GM23248 (cell line): ENCODE measurements around the gene SLC40A1. TPM values are rescaled to one million over a fixed set of nuclear protein-coding genes. Genes with fewer than 3 reads are reported as not detected.
A peak's percentile ranks its signal among the peaks of the same experiment; 100 is the strongest.

Source experiments
- DNase-seq: peaks from one replicate; pipeline ENCODE4 v3.0.0-alpha.2; 2015
- H2AFZ ChIP-seq: fragments of 200-600 bp; sonication (generic); 2 replicates; pipeline ENCODE4 v1.6.1; 2016; ENCODE audit warnings: antibody characterized with exemption
- H3F3A ChIP-seq: fragments of 200-600 bp; sonication (generic); 2 replicates; pipeline ENCODE4 v1.6.1; 2016; ENCODE audit warnings: mild to moderate bottlenecking, antibody characterized with exemption, mixed run types; ENCODE audit not compliant: insufficient read depth
- H3K27ac ChIP-seq: fragments of 200-600 bp; sonication (generic); 2 replicates; pipeline ENCODE4 v1.5.1; 2016; ENCODE audit warnings: mild to moderate bottlenecking
- H3K27me3 ChIP-seq: fragments of 200-600 bp; sonication (generic); replicated peaks from 2 replicates; pipeline ENCODE4 v1.6.1; 2016; ENCODE audit warnings: mild to moderate bottlenecking; ENCODE audit not compliant: insufficient read depth
- H3K36me3 ChIP-seq: fragments of 200-600 bp; sonication (generic); 2 replicates; pipeline ENCODE4 v1.6.1; 2016; ENCODE audit warnings: low read depth, mild to moderate bottlenecking
- H3K4me1 ChIP-seq: fragments of 200-600 bp; sonication (generic); 2 replicates; pipeline ENCODE4 v1.6.1; 2016; ENCODE audit warnings: mild to moderate bottlenecking; ENCODE audit not compliant: insufficient read depth
- H3K4me2 ChIP-seq: fragments of 200-600 bp; sonication (generic); one replicate; pipeline ENCODE4 v1.6.1; 2016; ENCODE audit warnings: mild to moderate bottlenecking; ENCODE audit not compliant: unreplicated experiment
- H3K4me3 ChIP-seq: fragments of 200-600 bp; sonication (generic); 2 replicates; pipeline ENCODE4 v1.5.1; 2016; ENCODE audit warnings: mild to moderate bottlenecking
- H3K79me2 ChIP-seq: fragments of 200-600 bp; sonication (generic); 2 replicates; pipeline ENCODE4 v1.6.1; 2016; ENCODE audit warnings: mild to moderate bottlenecking; ENCODE audit not compliant: insufficient read depth
- H3K9ac ChIP-seq: fragments of 200-600 bp; sonication (generic); 2 replicates; pipeline ENCODE4 v1.6.1; 2016; ENCODE audit warnings: mild to moderate bottlenecking
- H3K9me2 ChIP-seq: fragments of 200-600 bp; sonication (generic); 2 replicates; pipeline ENCODE4 v1.6.1; 2016; ENCODE audit warnings: mixed run types, mild to moderate bottlenecking, moderate library complexity; ENCODE audit not compliant: insufficient read depth
- H3K9me3 ChIP-seq: fragments of 200-600 bp; sonication (generic); one replicate; pipeline ENCODE4 v1.6.1; 2017; ENCODE audit warnings: low read depth
- H4K20me1 ChIP-seq: fragments of 200-600 bp; sonication (generic); 2 replicates; pipeline ENCODE4 v1.6.0; 2016; ENCODE audit not compliant: insufficient read depth
- EZH2 ChIP-seq: fragments of 200-600 bp; sonication (generic); IDR thresholded peaks from 2 replicates; pipeline ENCODE4 v1.6.1; 2018; ENCODE audit warnings: antibody characterized with exemption, mild to moderate bottlenecking; ENCODE audit not compliant: insufficient read depth, poor library complexity, severe bottlenecking
- EZH2phosphoT487 ChIP-seq: fragments of 200-600 bp; sonication (generic); IDR thresholded peaks from 2 replicates; pipeline ENCODE4 v1.6.1; 2018; ENCODE audit warnings: antibody characterized with exemption, moderate library complexity, mild to moderate bottlenecking, low read depth; ENCODE audit not compliant: insufficient read depth
- WGBS, 2 experiments: methylation state at CpG; one replicate each; pipeline ENCODE4 v1.1.6; 2015 to 2017; ENCODE audit warnings: low lambda C conversion rate in 2 of 2, low coverage in 1 of 2; ENCODE audit errors: missing lambda C conversion rate in 2 of 2; 5-methylcytosine and 5-hydroxymethylcytosine counted together
- in situ Hi-C: fragments of 300-500 bp; cut with MboI; formaldehyde crosslinking; loops from 2 replicates; pipeline ENCODE4 v1.15.0; 2020
- polyA plus RNA-seq: library from polyadenylated mRNA; unstranded; fragments of >200 nt; fragmentation: Nextera tagmentation; extraction: Ambion mirVana; gene quantifications from 2 replicates; pipeline ENCODE4 v1.2.1, GENCODE V29; 2016
- total RNA-seq: library from RNA; depleted of rRNA; stranded (reverse); fragments of >200 nt; shearing (Covaris generic); gene quantifications from 2 replicates; pipeline ENCODE4 v1.2.3, GENCODE V29; 2014

SLC40A1 gene
- total and polyA plus RNA-seq, 2 experiments from 2014 or later, result 0.28 TPM; not detected in 1

- Histone ChIP-seq H3K4me2 (no peak overlapping the region), H3K27ac (no peak overlapping the region), H2AFZ (no peak overlapping the region), H3K4me3 (no peak overlapping the region), H3F3A (no peaks in the 10 kb centered on the region), H3K9me3 (no peaks in the 10 kb centered on the region), H3K27me3 (peaks cover 5% of the 10 kb centered on the region), H3K4me1 (no peaks in the 10 kb centered on the region), H3K9ac (no peak overlapping the region), H4K20me1 (no peaks in the 10 kb centered on the region), H3K79me2 (no peaks in the 10 kb centered on the region), H3K36me3 (no peaks in the 10 kb centered on the region), H3K9me2 (no peaks in the 10 kb centered on the region)
- in situ Hi-C loops, result no loop called here
- no peak for TF ChIP-seq EZH2phosphoT487
- no peak for TF ChIP-seq EZH2
- no peak for DNase-seq
- WGBS, 2 experiments, result 84 to 93% methylated on average over 4 of the region's 4 CpGs
Observed at GRCh38 chr2:189587780-189588179, 7.2 kb upstream of the SLC40A1 start.

GRCh38 chr2:189585226-189585756 lies 4.7 kb upstream of the SLC40A1 start:
- WGBS, 2 experiments, result 89% methylated on average over 4 of the region's 4 CpGs
- no peaks in the 10 kb centered on the region for H3K4me1 ChIP-seq

GRCh38 chr2:189584686-189585085 lies 4.1 kb upstream of the SLC40A1 start:
- TF ChIP-seq EZH2 (no peak), EZH2phosphoT487 (no peak)
- Histone ChIP-seq H2AFZ (0 out of 2 replicates have a peak overlapping the region, but pooled peaks have one; percentile 13), H3K9me3 (no peaks in the 10 kb centered on the region), H3K4me2 (no peak overlapping the region), H3K9me2 (no peaks in the 10 kb centered on the region), H3K36me3 (no peaks in the 10 kb centered on the region), H3K9ac (no peak overlapping the region), H3K79me2 (no peaks in the 10 kb centered on the region), H4K20me1 (no peaks in the 10 kb centered on the region), H3F3A (no peaks in the 10 kb centered on the region), H3K27ac (no peak overlapping the region), H3K27me3 (peaks cover 29% of the 10 kb centered on the region), H3K4me3 (no peak overlapping the region), H3K4me1 (no peaks in the 10 kb centered on the region)
- no peak for DNase-seq
- in situ Hi-C loops, result no loop called here

More at GRCh38 chr2:189585226-189585756, 4.7 kb upstream of the SLC40A1 start:
- in situ Hi-C loops, result no loop called here
- TF ChIP-seq EZH2phosphoT487, result no peak
- no peak for TF ChIP-seq EZH2
- H3K4me3 ChIP-seq, result no peak overlapping the region
- no peak for DNase-seq
- no peak overlapping the region for H3K4me2 ChIP-seq
- H2AFZ ChIP-seq, result no peak overlapping the region
- no peak overlapping the region for H3K27ac ChIP-seq
- H3K9me2 ChIP-seq, result no peaks in the 10 kb centered on the region
- no peaks in the 10 kb centered on the region for H3F3A ChIP-seq
- no peaks in the 10 kb centered on the region for H3K79me2 ChIP-seq
- no peak overlapping the region for H3K9ac ChIP-seq
- no peaks in the 10 kb centered on the region for H3K36me3 ChIP-seq
- no peaks in the 10 kb centered on the region for H3K9me3 ChIP-seq
- H4K20me1 ChIP-seq, result no peaks in the 10 kb centered on the region
- peaks cover 23% of the 10 kb centered on the region for H3K27me3 ChIP-seq

- 80% methylated on average over 5 of the region's 5 CpGs for WGBS, 2 experiments
- no peak for TF ChIP-seq EZH2phosphoT487
Observed at GRCh38 chr2:189583227-189584198, 2.9 kb upstream of the SLC40A1 start.

More at GRCh38 chr2:189583227-189584198, 2.9 kb upstream of the SLC40A1 start:
- H3K27ac ChIP-seq, result no peak overlapping the region
- H3K4me1 ChIP-seq, result no peaks in the 10 kb centered on the region
- no peak overlapping the region for H3K4me3 ChIP-seq
- H3K9ac ChIP-seq, result no peak overlapping the region
- H3F3A ChIP-seq, result no peaks in the 10 kb centered on the region
- H3K9me2 ChIP-seq, result no peaks in the 10 kb centered on the region
- no peak for DNase-seq
- H3K27me3 ChIP-seq, result peaks cover 35% of the 10 kb centered on the region
- no peaks in the 10 kb centered on the region for H4K20me1 ChIP-seq
- in situ Hi-C loops, result no loop called here
- H3K79me2 ChIP-seq, result no peaks in the 10 kb centered on the region
- H2AFZ ChIP-seq, result no peak overlapping the region
- H3K9me3 ChIP-seq, result no peaks in the 10 kb centered on the region
- H3K4me2 ChIP-seq, result no peak overlapping the region
- H3K36me3 ChIP-seq, result no peaks in the 10 kb centered on the region
